Daoy (cell line): Measurements from ENCODE around the gene PROSER2. TPM values are rescaled to one million over a fixed set of nuclear protein-coding genes. Genes with fewer than 3 reads are reported as not detected.

Experiments
- DNase-seq: peaks from one replicate; pipeline ENCODE4 v3.0.0-alpha.2; 2015; ENCODE audit warnings: low read depth
- total RNA-seq: library from RNA; depleted of rRNA; stranded (reverse); fragments of >200 nt; shearing (Covaris generic); gene quantifications from 2 replicates; pipeline ENCODE4 v1.2.3, GENCODE V29; 2014; rRNA removed

Gene PROSER2, protein sequence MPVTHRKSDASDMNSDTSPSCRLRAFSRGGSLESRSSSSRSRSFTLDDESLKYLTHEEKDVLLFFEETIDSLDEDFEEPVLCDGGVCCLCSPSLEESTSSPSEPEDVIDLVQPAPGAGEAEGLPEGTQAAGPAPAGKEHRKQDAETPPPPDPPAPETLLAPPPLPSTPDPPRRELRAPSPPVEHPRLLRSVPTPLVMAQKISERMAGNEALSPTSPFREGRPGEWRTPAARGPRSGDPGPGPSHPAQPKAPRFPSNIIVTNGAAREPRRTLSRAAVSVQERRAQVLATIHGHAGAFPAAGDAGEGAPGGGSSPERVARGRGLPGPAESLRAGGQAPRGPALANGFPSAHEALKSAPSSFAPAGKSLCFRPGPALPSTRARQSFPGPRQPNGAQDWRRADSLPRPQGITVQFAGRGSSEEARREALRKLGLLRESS
- 22.4 and 35.7 TPM in 2 replicates for total RNA-seq

DNA sequence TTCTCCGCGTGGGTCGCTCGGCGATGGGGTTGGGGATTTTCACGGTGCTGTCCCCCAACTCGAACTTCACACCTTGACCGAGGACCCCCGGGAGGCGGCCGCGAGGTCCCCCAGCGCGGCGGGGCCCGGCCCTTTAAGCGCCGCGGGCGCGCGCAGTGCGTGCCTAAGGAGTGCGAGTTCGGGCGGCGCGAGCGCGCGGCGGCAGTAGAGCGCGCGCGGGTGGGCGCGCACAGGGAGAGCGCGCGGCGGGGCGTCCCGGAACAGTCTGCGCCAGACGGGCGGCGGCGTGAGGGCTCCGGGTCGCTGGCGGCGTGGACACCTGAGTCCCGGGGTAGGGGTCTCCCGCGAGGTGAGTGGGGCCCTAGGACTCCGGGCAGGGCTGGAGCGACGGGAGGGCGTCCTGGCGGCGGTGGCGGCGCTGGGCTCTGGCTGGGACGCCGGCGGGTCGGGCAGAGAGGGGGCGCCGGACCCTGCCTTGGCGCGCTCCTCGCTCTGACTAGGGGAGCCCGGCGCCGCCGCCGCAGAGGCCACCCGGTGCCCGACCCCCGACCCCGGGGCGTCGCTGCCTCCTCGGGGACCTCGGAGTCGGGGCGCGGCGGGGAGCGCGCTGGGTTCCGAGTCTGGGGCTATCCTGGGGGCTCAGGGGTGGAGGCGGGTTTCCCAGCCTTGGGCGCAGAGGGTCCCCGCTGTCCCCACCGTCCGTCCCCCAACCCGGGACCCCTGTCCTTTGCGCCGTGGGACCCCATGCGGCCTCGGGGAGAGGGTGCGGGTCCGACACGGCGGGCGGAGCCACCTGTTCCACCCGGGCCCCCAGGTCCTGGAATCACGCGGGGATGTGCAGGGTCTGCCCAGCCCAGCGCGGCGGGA, at the start of gene PROSER2:
TSS of gene PROSER2 (plus strand) at position 235 of the 867 bp plus-strand sequence. CDS start 28,722 bp downstream, outside the sequence.
- peak; percentile 73 for DNase-seq

DNA sequence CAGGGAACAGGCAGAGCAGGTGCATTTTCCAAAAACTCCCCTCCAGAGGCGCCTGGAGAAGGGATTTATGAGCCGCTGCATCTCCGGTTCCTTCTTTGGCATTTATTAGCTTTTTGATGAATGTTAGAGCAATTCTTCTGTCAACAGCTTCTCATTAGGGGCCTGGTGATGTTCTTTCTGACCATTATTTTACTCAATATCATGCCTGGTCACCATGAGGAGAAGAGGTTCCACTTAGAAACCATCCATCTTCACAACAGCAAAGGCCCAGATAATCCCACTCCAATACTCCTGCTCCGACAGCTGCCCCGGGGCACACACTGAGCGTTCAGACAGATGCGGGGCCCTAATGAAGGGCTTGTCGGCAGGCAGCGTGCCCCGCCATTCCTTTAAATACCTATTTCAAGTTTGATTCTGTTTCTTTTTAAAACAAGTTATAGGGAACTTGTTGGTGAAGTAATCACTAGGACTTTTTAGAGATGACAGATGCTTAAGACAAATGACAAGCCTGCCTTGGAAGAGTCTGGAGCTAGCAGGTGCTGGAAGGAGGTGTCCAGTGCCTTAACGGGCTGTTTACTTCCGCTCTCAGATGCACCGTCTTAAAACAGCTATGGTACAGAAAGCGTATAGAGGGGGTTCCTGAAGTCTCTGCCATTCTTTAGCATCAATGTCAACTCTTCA, 49.3 kb upstream of the PROSER2 start:
- no peak for DNase-seq

GRCh38 chr10:11775412-11775811, 47.7 kb upstream of the PROSER2 start:
- DNase-seq: no peak

DNA sequence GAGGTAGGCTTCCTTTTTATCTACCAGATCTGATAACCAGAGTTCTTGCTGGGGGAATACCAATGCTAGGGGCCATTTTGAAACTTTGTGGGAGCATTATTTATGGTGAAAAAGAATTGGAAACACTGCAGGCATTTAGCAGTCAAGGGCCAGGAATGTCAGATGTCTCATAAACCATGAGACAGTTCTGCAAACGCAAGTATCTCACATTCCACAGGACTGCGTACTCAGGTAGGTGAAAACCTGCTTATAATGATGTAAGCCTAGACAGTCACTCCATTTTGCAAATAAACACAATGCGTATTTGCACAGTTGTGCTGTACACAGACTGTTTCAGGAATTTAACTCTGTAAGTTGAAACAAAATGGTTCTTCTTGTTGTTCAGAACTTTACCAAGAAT, 47.1 kb upstream of the PROSER2 start:
- DNase-seq: no peak

DNA sequence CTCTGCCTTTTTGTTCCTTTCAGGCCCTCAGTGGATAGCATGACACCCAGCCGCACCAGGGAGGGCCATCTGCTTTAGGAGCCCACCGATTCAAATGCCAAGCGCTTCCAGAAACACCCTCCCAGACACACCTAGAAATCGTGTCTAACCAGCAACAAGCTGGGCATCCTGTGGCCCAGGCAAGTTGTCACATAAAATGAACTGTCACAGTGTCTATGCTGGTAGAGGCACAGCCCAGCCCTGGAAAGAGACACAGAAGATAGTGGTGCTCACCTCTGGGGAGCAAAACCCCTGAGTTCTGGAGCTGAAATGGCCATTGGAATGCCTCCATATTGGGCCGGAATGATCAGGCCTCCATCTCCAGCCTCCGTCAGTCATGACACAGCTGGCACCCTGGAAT, 42.0 kb upstream of the PROSER2 start:
- no peak for DNase-seq

DNA sequence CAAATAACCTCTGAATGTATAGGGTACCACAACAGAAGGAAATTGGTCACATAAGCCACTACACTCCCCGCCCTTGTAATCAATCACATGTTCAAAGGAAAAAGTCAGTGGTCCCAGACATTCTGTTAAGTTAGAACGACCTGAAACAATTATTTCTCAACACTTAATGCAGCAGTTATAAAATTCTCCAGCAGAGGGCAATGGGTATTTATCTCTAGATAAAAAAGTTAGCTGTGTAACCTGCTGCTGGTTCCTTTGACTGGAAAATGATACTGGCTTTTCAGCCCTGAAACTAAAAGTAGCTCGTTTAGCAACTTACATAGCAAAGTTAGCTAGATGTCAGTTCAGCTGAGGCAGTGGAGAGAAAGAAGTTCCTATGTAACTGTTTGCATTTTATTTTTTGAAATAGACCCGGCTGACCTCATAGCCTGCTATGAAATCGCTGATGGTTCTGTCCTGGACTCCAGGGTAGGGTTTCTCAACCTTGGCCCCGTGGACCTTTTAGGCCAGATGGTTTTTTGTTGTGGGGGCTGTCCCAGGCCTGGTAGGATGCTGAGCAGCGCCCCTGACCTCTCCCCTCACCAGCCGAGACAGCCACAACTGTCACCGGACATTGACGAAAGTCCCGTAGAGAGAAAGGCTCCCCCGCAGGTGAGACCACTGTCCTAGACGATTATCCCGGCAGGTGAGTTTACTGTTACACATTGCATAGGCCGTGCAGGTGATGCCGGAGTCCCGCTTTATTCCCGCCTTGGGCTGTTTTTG, 40.2 kb upstream of the PROSER2 start:
- peak; percentile 27 for DNase-seq

GRCh38 chr10:11783558-11783865, 39.6 kb upstream of the PROSER2 start:
- no peak for DNase-seq

- DNase-seq: no peak
These were observed 35.8 kb upstream of the PROSER2 start for GRCh38 chr10:11787374-11787773.

GRCh38 chr10:11787846-11788245, 35.3 kb upstream of the PROSER2 start:
- no peak for DNase-seq

GRCh38 chr10:11789306-11789705, 33.9 kb upstream of the PROSER2 start:
- DNase-seq: no peak

- no peak for DNase-seq
These were observed 33.2 kb upstream of the PROSER2 start for GRCh38 chr10:11789956-11790355.

- peak; percentile 87 for DNase-seq
These were observed 29.2 kb upstream of the PROSER2 start for GRCh38 chr10:11793762-11794479.

- no peak for DNase-seq
These were observed 28.6 kb upstream of the PROSER2 start for GRCh38 chr10:11794566-11794965.

DNA sequence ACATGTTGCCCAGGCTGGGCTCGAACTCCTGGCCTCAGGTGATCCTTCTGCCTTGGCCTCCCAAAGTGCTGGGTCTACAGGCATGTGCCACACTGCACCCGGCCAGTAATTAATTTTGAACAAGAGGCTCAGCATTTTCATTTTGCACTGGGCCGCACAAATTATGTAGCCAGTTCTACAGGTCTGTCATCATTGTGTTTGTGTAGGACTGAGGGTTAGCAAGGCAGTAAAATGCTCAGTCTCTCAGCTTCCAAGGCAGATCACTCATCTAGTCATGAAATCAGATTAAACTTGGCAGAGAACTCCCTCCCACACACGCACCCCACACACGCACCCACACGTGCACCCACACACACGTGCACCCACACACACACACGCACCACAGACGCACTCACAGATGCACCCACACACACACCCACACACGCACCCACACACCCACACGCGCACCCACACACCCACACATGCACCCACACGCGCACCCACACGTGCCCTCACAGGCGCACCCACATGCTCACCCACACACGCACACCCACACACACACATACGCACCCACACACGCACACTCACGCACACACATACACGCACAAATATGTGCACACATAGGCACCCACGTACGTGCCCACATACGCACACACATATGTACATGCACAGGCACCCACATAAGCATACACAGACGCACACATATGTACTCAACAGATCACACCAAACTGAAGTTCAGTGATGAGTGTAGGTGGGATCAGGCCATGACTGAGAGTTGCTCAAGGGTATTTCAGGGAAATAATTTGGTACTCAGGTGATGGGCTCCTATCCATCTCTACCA, 27.8 kb upstream of the PROSER2 start:
- DNase-seq: no peak

DNA sequence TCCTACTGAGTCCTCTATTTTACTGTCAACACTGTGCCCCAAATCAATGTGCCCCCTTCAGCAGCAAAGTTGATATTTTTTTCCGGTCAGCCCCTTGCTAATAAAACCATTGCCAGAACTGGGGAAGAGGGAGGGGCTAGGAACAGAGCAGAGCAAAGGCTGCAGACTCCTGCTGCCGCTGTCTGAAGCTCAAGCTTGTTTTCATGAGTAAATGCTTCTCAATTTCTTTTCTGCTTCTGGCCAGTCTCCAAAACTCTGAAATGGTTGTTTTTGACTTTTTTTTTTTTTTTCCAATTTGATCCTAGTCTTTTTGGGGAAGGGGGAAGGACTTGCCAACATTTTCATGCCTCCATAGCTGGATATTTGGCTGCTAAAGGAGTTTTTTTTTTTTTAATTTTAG, 26.7 kb upstream of the PROSER2 start:
- no peak for DNase-seq

GRCh38 chr10:11797281-11797680, 25.9 kb upstream of the PROSER2 start:
- no peak for DNase-seq

GRCh38 chr10:11797847-11798633, 25.1 kb upstream of the PROSER2 start:
- no peak for DNase-seq

GRCh38 chr10:11798845-11799735, 24.1 kb upstream of the PROSER2 start:
- peak; percentile 18 for DNase-seq
